ENCODE measurements around the gene FBXL7.

Gene FBXL7

GRCh38 chr5:15566789-15567188 lies 66.8 kb downstream of the FBXL7 start:
- TF ChIP-seq TCF12 (IDR thresholded peaks at IDR 0.05; ENCODE audit: low read depth) (no peak), TEAD4 (IDR thresholded peaks at IDR 0.05) (no peak), EP300 (IDR thresholded peaks at IDR 0.05; ENCODE audit: borderline replicate concordance) (no peak), RAD21 (IDR thresholded peaks at IDR 0.05; ENCODE audit: low read depth) (no peak), YY1 (IDR thresholded peaks at IDR 0.05; ENCODE audit: low read depth) (no peak), CEBPB (IDR thresholded peaks at IDR 0.05) (no peak), EGR1 (IDR thresholded peaks at IDR 0.05) (no peak), ZBTB7A (IDR thresholded peaks at IDR 0.05; ENCODE audit: low read depth) (no peak), NFIC (IDR thresholded peaks at IDR 0.05) (no peak), REST (IDR thresholded peaks at IDR 0.05; ENCODE audit: low read depth) (no peak), TAF1 (IDR thresholded peaks at IDR 0.05; ENCODE audit: low read depth) (no peak), CREB1 (IDR thresholded peaks at IDR 0.05; ENCODE audit: low read depth) (no peak), MAX (IDR thresholded peaks at IDR 0.05) (no peak), FOXM1 (IDR thresholded peaks at IDR 0.05; ENCODE audit: borderline replicate concordance, low read depth) (no peak), USF1 (IDR thresholded peaks at IDR 0.05) (no peak)

- TF ChIP-seq EGR1 (IDR thresholded peaks at IDR 0.05) (no peak), TCF12 (IDR thresholded peaks at IDR 0.05; ENCODE audit: low read depth) (no peak)
These were observed 70.5 kb downstream of the FBXL7 start for GRCh38 chr5:15570491-15570890.

GRCh38 chr5:15571081-15571480 lies 71.1 kb downstream of the FBXL7 start:
- no peak for TF ChIP-seq USF1 (IDR thresholded peaks at IDR 0.05)
- no peak for TF ChIP-seq RAD21 (IDR thresholded peaks at IDR 0.05; ENCODE audit: low read depth)
- TF ChIP-seq REST (IDR thresholded peaks at IDR 0.05; ENCODE audit: low read depth), result no peak
- no peak for TF ChIP-seq EP300 (IDR thresholded peaks at IDR 0.05; ENCODE audit: borderline replicate concordance)
- no peak for TF ChIP-seq FOXM1 (IDR thresholded peaks at IDR 0.05; ENCODE audit: borderline replicate concordance, low read depth)
- no peak for TF ChIP-seq TCF12 (IDR thresholded peaks at IDR 0.05; ENCODE audit: low read depth)
- no peak for TF ChIP-seq CEBPB (IDR thresholded peaks at IDR 0.05)
- no peak for TF ChIP-seq CREB1 (IDR thresholded peaks at IDR 0.05; ENCODE audit: low read depth)
- no peak for TF ChIP-seq TAF1 (IDR thresholded peaks at IDR 0.05; ENCODE audit: low read depth)
- no peak for TF ChIP-seq ZBTB7A (IDR thresholded peaks at IDR 0.05; ENCODE audit: low read depth)
- no peak for TF ChIP-seq NFIC (IDR thresholded peaks at IDR 0.05)
- no peak for TF ChIP-seq YY1 (IDR thresholded peaks at IDR 0.05; ENCODE audit: low read depth)

- no peak for TF ChIP-seq CEBPB (IDR thresholded peaks at IDR 0.05)
- TF ChIP-seq FOXM1 (IDR thresholded peaks at IDR 0.05; ENCODE audit: borderline replicate concordance, low read depth), result no peak
- no peak for TF ChIP-seq YY1 (IDR thresholded peaks at IDR 0.05; ENCODE audit: low read depth)
- TF ChIP-seq TEAD4 (IDR thresholded peaks at IDR 0.05), result no peak
- TF ChIP-seq RAD21 (IDR thresholded peaks at IDR 0.05; ENCODE audit: low read depth), result no peak
- no peak for TF ChIP-seq TAF1 (IDR thresholded peaks at IDR 0.05; ENCODE audit: low read depth)
- TF ChIP-seq NFIC (IDR thresholded peaks at IDR 0.05), result no peak
- TF ChIP-seq EGR1 (IDR thresholded peaks at IDR 0.05), result no peak
- TF ChIP-seq ZBTB7A (IDR thresholded peaks at IDR 0.05; ENCODE audit: low read depth), result no peak
- TF ChIP-seq REST (IDR thresholded peaks at IDR 0.05; ENCODE audit: low read depth), result no peak
- TF ChIP-seq EP300 (IDR thresholded peaks at IDR 0.05; ENCODE audit: borderline replicate concordance), result no peak
- TF ChIP-seq MAX (IDR thresholded peaks at IDR 0.05), result no peak
- no peak for TF ChIP-seq CREB1 (IDR thresholded peaks at IDR 0.05; ENCODE audit: low read depth)
- no peak for TF ChIP-seq USF1 (IDR thresholded peaks at IDR 0.05)
- TF ChIP-seq TCF12 (IDR thresholded peaks at IDR 0.05; ENCODE audit: low read depth), result no peak
These were observed 71.6 kb downstream of the FBXL7 start for GRCh38 chr5:15571618-15572017.

All from Ishikawa (cell line).